CD14-positive monocyte (primary cell): ENCODE results near the gene UCP3. TPM values are rescaled to one million over a fixed set of nuclear protein-coding genes. Genes with fewer than 3 reads are reported as not detected.

Experiments used
- DNase-seq, 3 donors: peaks; one replicate each; pipeline ENCODE4 v3.0.0-alpha.2; 2011 to 2022
- H2AFZ ChIP-seq: 2 replicates; pipeline ENCODE4 v1.6.0; 2012; ENCODE audit warnings: mild to moderate bottlenecking, low read depth, low read length, inconsistent platforms; ENCODE audit not compliant: insufficient read depth, poor library complexity, severe bottlenecking
- H3K27ac ChIP-seq, 2 donors: 1 replicate in 1 of 2; 2 replicates in 1 of 2; pipeline ENCODE4 v1.5.1; 2012 to 2013; ENCODE audit warnings: low read length in 2 of 2, control low read depth in 1 of 2, inconsistent platforms in 1 of 2, low read depth in 1 of 2, mild to moderate bottlenecking in 1 of 2
- H3K27me3 ChIP-seq, 2 donors: one replicate each; pipeline versions ENCODE4 v1.6.0 to v1.6.1; 2011 to 2013; ENCODE audit warnings: low read length in 2 of 2; ENCODE audit not compliant: control insufficient read depth in 2 of 2, insufficient read depth in 2 of 2
- H3K36me3 ChIP-seq, 2 donors: replicated peaks in 1 of 2; 1 replicate in 1 of 2; 2 replicates in 1 of 2; pipeline versions ENCODE4 v1.5.1 to v1.6.1; 2012 to 2013; ENCODE audit warnings: low read length in 2 of 2, control low read depth in 1 of 2, inconsistent platforms in 1 of 2, mild to moderate bottlenecking in 1 of 2; ENCODE audit not compliant: insufficient read depth in 2 of 2, control insufficient read depth in 1 of 2
- H3K4me1 ChIP-seq, 2 donors: 1 replicate in 1 of 2; 2 replicates in 1 of 2; pipeline versions ENCODE4 v1.5.1 to v1.6.1; 2012 to 2013; ENCODE audit warnings: low read length in 2 of 2, control low read depth in 1 of 2, inconsistent platforms in 1 of 2, mild to moderate bottlenecking in 1 of 2, moderate library complexity in 1 of 2; ENCODE audit not compliant: insufficient read depth in 2 of 2, control insufficient read depth in 1 of 2
- H3K4me2 ChIP-seq: replicated peaks from 2 replicates; pipeline ENCODE3; 2012; ENCODE audit warnings: low read length, moderate library complexity, mild to moderate bottlenecking; ENCODE audit not compliant: poor library complexity, severe bottlenecking; ENCODE audit errors: extremely low read depth
- H3K4me3 ChIP-seq, 3 experiments: fragments of 200-600 bp in 1 of 3; sonication (generic) in 1 of 3; replicated peaks in 1 of 3; 1 replicate in 2 of 3; 2 replicates in 1 of 3; pipeline ENCODE4 v1.5.1; 2011 to 2013; ENCODE audit warnings: low read length in 3 of 3, mild to moderate bottlenecking in 3 of 3, control low read depth in 2 of 3, low read depth in 2 of 3, inconsistent platforms in 1 of 3, moderate library complexity in 1 of 3
- H3K79me2 ChIP-seq: 2 replicates; pipeline ENCODE4 v1.6.0; 2012; ENCODE audit warnings: mild to moderate bottlenecking, control low read depth, inconsistent platforms, low read length, moderate library complexity; ENCODE audit not compliant: insufficient read depth
- H3K9ac ChIP-seq: 2 replicates; pipeline ENCODE4 v1.6.0; 2017; ENCODE audit warnings: low read length, mild to moderate bottlenecking; ENCODE audit not compliant: insufficient read depth, poor library complexity, severe bottlenecking
- H3K9me3 ChIP-seq, 2 donors: replicated peaks in 1 of 2; 1 replicate in 1 of 2; 2 replicates in 1 of 2; pipeline versions ENCODE4 v1.5.1 to v1.6.1; 2012 to 2013; ENCODE audit warnings: low read length in 2 of 2, control low read depth in 1 of 2; ENCODE audit not compliant: control insufficient read depth in 1 of 2, insufficient read depth in 1 of 2
- H4K20me1 ChIP-seq: 2 replicates; pipeline ENCODE4 v1.6.0; 2012; ENCODE audit warnings: mild to moderate bottlenecking, low read length, control low read depth, moderate library complexity; ENCODE audit not compliant: insufficient read depth
- H3K27ac Mint-ChIP-seq, 7 donors: one replicate each; pipeline ENCODE4 v1.8.0; 2020; ENCODE audit warnings: mild to moderate bottlenecking in 7 of 7, mixed read lengths in 7 of 7, moderate library complexity in 6 of 7, inconsistent platforms in 2 of 7
- H3K27me3 Mint-ChIP-seq, 3 donors: one replicate each; pipeline ENCODE4 v1.8.0; 2021 to 2022; ENCODE audit warnings: low read depth in 3 of 3, mild to moderate bottlenecking in 3 of 3, mixed read lengths in 3 of 3, moderate library complexity in 3 of 3, inconsistent platforms in 1 of 3
- H3K36me3 Mint-ChIP-seq, 2 donors: one replicate each; pipeline ENCODE4 v1.8.0; 2020; ENCODE audit warnings: mixed read lengths in 2 of 2, inconsistent platforms in 1 of 2, mild to moderate bottlenecking in 1 of 2
- H3K4me1 Mint-ChIP-seq: one replicate; pipeline ENCODE4 v1.8.0; 2020; ENCODE audit warnings: mild to moderate bottlenecking, mixed read lengths
- H3K4me3 Mint-ChIP-seq, 2 donors: one replicate each; pipeline ENCODE4 v1.8.0; 2020; ENCODE audit warnings: mild to moderate bottlenecking in 2 of 2, mixed read lengths in 2 of 2, moderate library complexity in 1 of 2
- H3K9me3 Mint-ChIP-seq, 7 donors: one replicate each; pipeline ENCODE4 v1.8.0; 2020 to 2022; ENCODE audit warnings: mixed read lengths in 7 of 7, mild to moderate bottlenecking in 6 of 7, moderate library complexity in 6 of 7, inconsistent platforms in 2 of 7
- WGBS: methylation state at CpG from one replicate; pipeline ENCODE4 v1.1.5; 2013; ENCODE audit warnings: missing lambda C conversion rate; ENCODE audit not compliant: insufficient coverage; 5-methylcytosine and 5-hydroxymethylcytosine counted together
- intact Hi-C, 2 donors: fragments of 100-400 bp; cut with micrococcal nuclease; formaldehyde crosslinking; loops; one replicate each; pipeline versions ENCODE4 v1.15.0 to v1.15.1; 2023
- polyA plus RNA-seq, 3 donors: library from polyadenylated mRNA; depleted of rRNA in 1 of 3; unstranded in 2 of 3; stranded (reverse) in 1 of 3; fragments of 300-500 nt in 2 of 3; fragments of >200 nt in 1 of 3; fragmentation: Illumina TruSeq in 2 of 3; gene quantifications; 1 replicate in 2 of 3; 2 replicates in 1 of 3; pipeline ENCODE4 v1.2.3, GENCODE V29; 2012 to 2021
- TF ChIP-seq, protein P1 (sequence below): fragments of 200-600 bp; IDR thresholded peaks from one replicate; pipeline ENCODE4 v1.8.0; 2022; ENCODE audit warnings: antibody characterized with exemption, mild to moderate bottlenecking

The UCP3 gene
- polyA plus RNA-seq, 3 donors = 3.8 TPM; not detected in 2

DNA sequence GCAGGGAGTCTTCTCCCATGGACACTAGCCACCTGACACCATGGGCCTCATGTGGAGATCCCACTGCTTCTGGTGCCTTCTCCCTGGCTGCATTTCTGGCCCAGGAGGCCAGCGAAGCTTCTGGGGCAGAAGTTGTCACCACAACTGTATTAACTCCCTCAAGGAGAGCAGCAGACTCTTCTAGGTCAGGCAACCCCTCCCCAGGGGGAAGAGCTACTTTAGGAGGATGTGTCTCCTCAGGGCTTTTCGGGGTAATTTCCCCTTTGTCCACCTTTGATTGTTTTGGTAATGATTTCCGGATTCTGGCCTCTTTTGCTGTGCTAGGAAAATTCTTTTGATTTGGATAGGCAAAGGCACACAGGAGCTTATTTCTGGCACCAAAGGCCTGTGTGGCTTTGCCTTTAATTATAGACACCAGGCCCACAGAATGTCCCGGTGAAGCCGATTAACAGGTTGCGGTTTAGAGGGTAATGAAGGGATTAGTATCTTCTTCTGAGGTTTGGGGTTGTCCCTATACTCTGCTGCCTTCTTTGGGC is 17.3 kb downstream of the UCP3 start:
- H3K27ac Mint-ChIP-seq = peak overlapping the region in 4 of 7 donors; percentile 12 to 73 (median 60)
- no peaks in the 10 kb centered on the region for H3K9me3 ChIP-seq
- no peaks in the 10 kb centered on the region for H3K27me3 Mint-ChIP-seq
- H3K79me2 ChIP-seq = no peaks in the 10 kb centered on the region
- no peak overlapping the region for H3K4me2 ChIP-seq
- no peak overlapping the region for H3K4me3 Mint-ChIP-seq
- no peak overlapping the region for H3K27ac ChIP-seq
- H3K36me3 Mint-ChIP-seq = no peaks in the 10 kb centered on the region
- H3K4me1 ChIP-seq = peaks cover 13 to 24% of the 10 kb centered on the region in 2 donors
- DNase-seq = no peak
- no peak overlapping the region for H3K9ac ChIP-seq
- no peak overlapping the region for H2AFZ ChIP-seq
- TF ChIP-seq, protein P1, sequence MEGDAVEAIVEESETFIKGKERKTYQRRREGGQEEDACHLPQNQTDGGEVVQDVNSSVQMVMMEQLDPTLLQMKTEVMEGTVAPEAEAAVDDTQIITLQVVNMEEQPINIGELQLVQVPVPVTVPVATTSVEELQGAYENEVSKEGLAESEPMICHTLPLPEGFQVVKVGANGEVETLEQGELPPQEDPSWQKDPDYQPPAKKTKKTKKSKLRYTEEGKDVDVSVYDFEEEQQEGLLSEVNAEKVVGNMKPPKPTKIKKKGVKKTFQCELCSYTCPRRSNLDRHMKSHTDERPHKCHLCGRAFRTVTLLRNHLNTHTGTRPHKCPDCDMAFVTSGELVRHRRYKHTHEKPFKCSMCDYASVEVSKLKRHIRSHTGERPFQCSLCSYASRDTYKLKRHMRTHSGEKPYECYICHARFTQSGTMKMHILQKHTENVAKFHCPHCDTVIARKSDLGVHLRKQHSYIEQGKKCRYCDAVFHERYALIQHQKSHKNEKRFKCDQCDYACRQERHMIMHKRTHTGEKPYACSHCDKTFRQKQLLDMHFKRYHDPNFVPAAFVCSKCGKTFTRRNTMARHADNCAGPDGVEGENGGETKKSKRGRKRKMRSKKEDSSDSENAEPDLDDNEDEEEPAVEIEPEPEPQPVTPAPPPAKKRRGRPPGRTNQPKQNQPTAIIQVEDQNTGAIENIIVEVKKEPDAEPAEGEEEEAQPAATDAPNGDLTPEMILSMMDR = no peak
- peaks cover 0 to 2% (median 0%) of the 10 kb centered on the region in 7 donors for H3K9me3 Mint-ChIP-seq
- WGBS = 100% methylated on average over 3 of the region's 6 CpGs
- no peak overlapping the region for H3K4me3 ChIP-seq
- intact Hi-C loops = no loop called here
- no peaks in the 10 kb centered on the region for H3K36me3 ChIP-seq
- H3K27me3 ChIP-seq = no peaks in the 10 kb centered on the region
- no peaks in the 10 kb centered on the region for H4K20me1 ChIP-seq
- peaks cover 16% of the 10 kb centered on the region for H3K4me1 Mint-ChIP-seq

DNA sequence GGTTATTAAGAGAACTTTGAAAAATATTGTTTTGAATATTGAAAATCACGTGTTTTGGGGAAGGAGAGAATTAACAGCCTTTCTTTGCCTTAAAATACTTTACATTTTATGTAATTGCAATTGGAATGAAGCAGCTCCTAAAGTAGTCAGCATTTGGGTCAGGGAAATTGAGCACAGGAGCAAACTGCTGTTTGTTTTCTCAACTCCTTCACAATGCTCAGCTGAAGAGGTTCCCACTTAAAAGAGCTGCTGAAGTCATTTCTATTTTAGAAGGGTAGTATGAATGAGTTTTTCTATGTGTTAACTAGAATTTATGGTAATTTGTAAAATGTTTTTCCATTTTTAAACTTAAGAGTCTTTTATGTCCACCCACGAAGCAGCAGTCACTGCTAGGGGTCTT is 18.2 kb downstream of the UCP3 start:
- no peaks in the 10 kb centered on the region for H3K27me3 ChIP-seq
- H3K36me3 ChIP-seq = no peaks in the 10 kb centered on the region
- H4K20me1 ChIP-seq = no peaks in the 10 kb centered on the region
- Mint-ChIP-seq H3K4me1 (peaks cover 12% of the 10 kb centered on the region), H3K9me3 (peaks cover 0 to 2% (median 0%) of the 10 kb centered on the region in 7 donors), H3K36me3 (no peaks in the 10 kb centered on the region), H3K4me3 (no peak overlapping the region), H3K27me3 (no peaks in the 10 kb centered on the region), H3K27ac (no peak overlapping the region)
- no peak overlapping the region for H3K9ac ChIP-seq
- H3K9me3 ChIP-seq = no peaks in the 10 kb centered on the region
- no peak overlapping the region for H3K4me2 ChIP-seq
- H3K4me1 ChIP-seq = peaks cover 9 to 19% of the 10 kb centered on the region in 2 donors
- H2AFZ ChIP-seq = no peak overlapping the region
- TF ChIP-seq, protein P1 = no peak
- intact Hi-C loops = no loop called here
- no peaks in the 10 kb centered on the region for H3K79me2 ChIP-seq
- 100% methylated on average over 1 of the region's 2 CpGs for WGBS
- H3K4me3 ChIP-seq = no peak overlapping the region
- H3K27ac ChIP-seq = no peak overlapping the region
- no peak for DNase-seq
